GM12878 (cell line): ENCODE measurements around the gene DYNC1H1. TPM values are rescaled to one million over a fixed set of nuclear protein-coding genes. Genes with fewer than 3 reads are reported as not detected.

Experiments used
- ATAC-seq: fragments of 200-7000 bp; cut with Tn5 transposase; 3 replicates; pipeline ENCODE4 v1.9.1; 2020; ENCODE audit warnings: mild to moderate bottlenecking, moderate library complexity
- BruUV-seq: library from RNA; stranded (reverse); fragments of 400-500 nt; replicated peaks from 2 replicates; lab custom pipeline; 2021; lab: Mats Ljungman, UMichigan
- CTCF ChIA-PET: fragments of 300-600 bp; sonication (Branson Sonifier 250); formaldehyde crosslinking; extraction: SDS; loops from one replicate; lab custom pipeline; 2021; ENCODE audit warnings: inconsistent platforms; lab: Yijun Ruan, JAX
- POLR2A ChIA-PET: fragments of 350-600 bp; formaldehyde crosslinking; extraction: SDS; loops from one replicate; lab custom pipeline; 2021; ENCODE audit warnings: inconsistent platforms; lab: Charles Lee
- RAD21 ChIA-PET: fragments of 300-600 bp; sonication (Branson Sonifier 250); formaldehyde crosslinking; loops from one replicate; lab custom pipeline; 2023; ENCODE audit warnings: antibody characterized with exemption; ENCODE audit not compliant: unreplicated experiment; lab: Charles Lee
- SMC1A ChIA-PET: fragments of 300-600 bp; sonication (Branson Sonifier 250); formaldehyde crosslinking; loops from one replicate; lab custom pipeline; 2023; ENCODE audit not compliant: unreplicated experiment, uncharacterized antibody; lab: Charles Lee
- DNase-seq: peaks from one replicate; pipeline ENCODE4 v3.0.0-alpha.2; 2011; ENCODE audit warnings: low read depth, low spot score
- FAIRE-seq: peaks from 3 replicates; lab custom pipeline; 2011; peaks lifted over from hg19 to GRCh38; lab: Jason Lieb, UNC
- H2AFZ ChIP-seq: 2 replicates; pipeline ENCODE4 v1.6.0; 2011; ENCODE audit warnings: low read depth, low read length, control low read depth; ENCODE audit not compliant: control insufficient read depth
- H3K27ac ChIP-seq: 2 replicates; pipeline ENCODE4 v1.5.1; 2011; ENCODE audit warnings: control low read depth; ENCODE audit not compliant: control insufficient read depth, insufficient read depth
- H3K27me3 ChIP-seq, 2 experiments: replicated peaks in 1 of 2; 2 replicates each; pipeline versions ENCODE4 v1.6.0 to v1.6.1; 2011; ENCODE audit warnings: low read length in 1 of 2; ENCODE audit not compliant: control insufficient read depth in 2 of 2, insufficient read depth in 2 of 2
- H3K36me3 ChIP-seq, 2 experiments: 2 replicates each; pipeline ENCODE4 v1.5.1; 2011; ENCODE audit warnings: low read length in 1 of 2; ENCODE audit not compliant: control insufficient read depth in 2 of 2, insufficient read depth in 2 of 2
- H3K4me1 ChIP-seq: 2 replicates; pipeline ENCODE4 v1.6.1; 2011; ENCODE audit warnings: mild to moderate bottlenecking, low read length, moderate library complexity, mixed read lengths; ENCODE audit not compliant: control insufficient read depth, insufficient read depth
- H3K4me2 ChIP-seq: 2 replicates; pipeline ENCODE4 v1.6.0; 2011; ENCODE audit warnings: control low read depth; ENCODE audit not compliant: control insufficient read depth, insufficient read depth
- H3K4me3 ChIP-seq: fragments of 200-600 bp; sonication (generic); 2 replicates; pipeline ENCODE4 v1.5.1; 2016
- H3K79me2 ChIP-seq: 2 replicates; pipeline ENCODE4 v1.6.0; 2011; ENCODE audit warnings: low read length; ENCODE audit not compliant: control insufficient read depth, insufficient read depth
- H3K9ac ChIP-seq: 2 replicates; pipeline ENCODE4 v1.8.0; 2011; ENCODE audit warnings: low read length, control low read depth, mixed read lengths; ENCODE audit not compliant: control insufficient read depth, insufficient read depth
- H3K9me3 ChIP-seq: replicated peaks from 3 replicates; pipeline ENCODE4 v1.5.1; 2011; ENCODE audit warnings: mild to moderate bottlenecking, low read length; ENCODE audit not compliant: control insufficient read depth, insufficient read depth
- H4K20me1 ChIP-seq: 2 replicates; pipeline ENCODE4 v1.6.0; 2011; ENCODE audit not compliant: control insufficient read depth, insufficient read depth
- ATF7 ChIP-seq: fragments of 450-650 bp; IDR thresholded peaks from 2 replicates; pipeline ENCODE4 v1.6.1; 2016; ENCODE audit warnings: low read depth, mild to moderate bottlenecking
- ESRRA ChIP-seq: IDR thresholded peaks from 2 replicates; pipeline ENCODE4 v1.6.1; 2012; ENCODE audit warnings: mild to moderate bottlenecking, low read length, improper control_type of control experiment
- HDGF ChIP-seq: fragments of 450-650 bp; IDR thresholded peaks from 2 replicates; pipeline ENCODE4 v1.6.1; 2016; ENCODE audit warnings: antibody characterized with exemption
- HSF1 ChIP-seq: fragments of 150-350 bp; IDR thresholded peaks from 2 replicates; pipeline ENCODE4 v1.6.1; 2014; ENCODE audit warnings: mild to moderate bottlenecking, low read depth, low read length
- TCF7 ChIP-seq: IDR thresholded peaks from 2 replicates; pipeline ENCODE4 v1.6.1; 2014; ENCODE audit warnings: antibody characterized with exemption, borderline replicate concordance
- WRNIP1 ChIP-seq: IDR thresholded peaks from 2 replicates; pipeline ENCODE4 v1.6.1; 2011; ENCODE audit warnings: low read depth, low read length, improper control_type of control experiment, borderline replicate concordance
- ZBTB11 ChIP-seq: fragments of 450-650 bp; formaldehyde crosslinking; IDR thresholded peaks from 2 replicates; pipeline ENCODE4 v1.5.0; 2022; ENCODE audit warnings: mild to moderate bottlenecking, missing genetic modification characterization
- ZBTB4 ChIP-seq: fragments of 450-650 bp; formaldehyde crosslinking; IDR thresholded peaks from 2 replicates; pipeline ENCODE4 v1.4.0; 2022; ENCODE audit warnings: mild to moderate bottlenecking, moderate library complexity
- ZNF274 ChIP-seq: IDR thresholded peaks from one replicate; pipeline ENCODE4 v1.8.0; 2011; ENCODE audit not compliant: insufficient read length, insufficient read depth
- ZNF384 ChIP-seq: IDR thresholded peaks from 2 replicates; pipeline ENCODE4 v1.6.1; 2012; ENCODE audit warnings: low read depth, mild to moderate bottlenecking, low read length, improper control_type of control experiment, borderline replicate concordance
- WGBS: methylation state at CpG from one replicate; pipeline ENCODE4 v1.1.6; 2016; ENCODE audit warnings: low lambda C conversion rate; ENCODE audit not compliant: insufficient replicate concordance, insufficient coverage; ENCODE audit errors: missing lambda C conversion rate; 5-methylcytosine and 5-hydroxymethylcytosine counted together
- in situ Hi-C: fragments of 300-500 bp; cut with MboI; formaldehyde crosslinking; loops from 9 replicates; pipeline ENCODE4 v1.14.3; 2018; ENCODE audit warnings: mixed read lengths
- intact Hi-C: fragments of 100-400 bp; cut with micrococcal nuclease; formaldehyde crosslinking; loops from one replicate; pipeline ENCODE4 v1.14.2; 2022; ENCODE audit not compliant: unreplicated experiment
- polyA plus RNA-seq, 11 experiments: library from polyadenylated mRNA; depleted of rRNA in 4 of 11; unstranded in 6 of 11; stranded (reverse) in 5 of 11; fragments of >200 nt; fragmentation: Nextera tagmentation in 4 of 11; fragmentation: Illumina TruSeq in 1 of 11; extraction: Ambion mirVana in 4 of 11; extraction: Trizol in 1 of 11; gene quantifications; 1 replicate in 1 of 11; 2 replicates in 10 of 11; pipeline versions ENCODE4 v1.2.1 to v1.2.3, GENCODE V29; 2011 to 2016; ENCODE audit warnings: inconsistent platforms in 2 of 11, missing spikeins in 2 of 11, low read depth in 1 of 11
- total RNA-seq, 4 experiments: library from RNA; depleted of rRNA in 3 of 4; stranded (reverse); fragments of >200 nt in 3 of 4; fragmentation: Illumina TruSeq in 1 of 4; extraction: Trizol in 1 of 4; gene quantifications; 2 replicates each; pipeline versions ENCODE4 v1.2.1 to v1.2.3, GENCODE V29; 2013 to 2021

DYNC1H1 gene
- total and polyA plus RNA-seq, 10 of the 15 experiments (the other 5 are each of a cell fraction or from before 2014, with no cell fraction given), result 38.4 to 291 (median 111) TPM

- POLR2A ChIA-PET, result no interaction called here
These were observed 74.8 kb downstream of the DYNC1H1 start for GRCh38 chr14:102039157-102039556.

GRCh38 chr14:102040153-102040552 is 75.8 kb downstream of the DYNC1H1 start:
- H3K9me3 ChIP-seq, result no peaks in the 10 kb centered on the region
- no TSS peak for BruUV-seq
- no peaks in the 10 kb centered on the region for H3K79me2 ChIP-seq
- POLR2A ChIA-PET, result no interaction called here
- H3K27me3 ChIP-seq, result no peaks in the 10 kb centered on the region
- no peak overlapping the region for H3K9ac ChIP-seq
- peaks cover 40 to 50% of the 10 kb centered on the region in 2 experiments for H3K36me3 ChIP-seq
- CTCF ChIA-PET, result no interaction called here
- no peak overlapping the region for H2AFZ ChIP-seq
- H3K4me3 ChIP-seq, result no peak overlapping the region
- H4K20me1 ChIP-seq, result no peaks in the 10 kb centered on the region
- H3K4me2 ChIP-seq, result no peak overlapping the region
- DNase-seq (no peak), ATAC-seq (no peak), FAIRE-seq (no peak)
- RAD21 ChIA-PET, result no interaction called here
- 97% methylated on average over 13 of the region's 13 CpGs for WGBS
- intact Hi-C loops, result no loop called here
- no peaks in the 10 kb centered on the region for H3K4me1 ChIP-seq
- no peak overlapping the region for H3K27ac ChIP-seq
- SMC1A ChIA-PET, result interaction anchor here (0.6 kb wide), 1 partner anchor 10 kb away, joined by 3 read pairs; no protein-coding TSS in a partner anchor
- in situ Hi-C loops, result no loop called here
- TF ChIP-seq ATF7, result no peak
- no peak for TF ChIP-seq ZNF274
- no peak for TF ChIP-seq ZBTB4 (CRISPR knock-in tag)
- no peak for TF ChIP-seq ZBTB11 (CRISPR knock-in tag)
- TF ChIP-seq ESRRA, result no peak

More at GRCh38 chr14:102039157-102039556, 74.8 kb downstream of the DYNC1H1 start:
- Histone ChIP-seq H4K20me1 (no peaks in the 10 kb centered on the region), H3K27me3 (no peaks in the 10 kb centered on the region), H3K4me2 (no peak overlapping the region), H3K36me3 (peaks cover 36 to 53% of the 10 kb centered on the region in 2 experiments), H3K4me3 (no peak overlapping the region), H3K79me2 (no peaks in the 10 kb centered on the region), H3K9ac (no peak overlapping the region), H3K9me3 (no peaks in the 10 kb centered on the region), H3K27ac (no peak overlapping the region), H2AFZ (no peak overlapping the region), H3K4me1 (no peaks in the 10 kb centered on the region)
- TF ChIP-seq TCF7, result no peak
- no peak for TF ChIP-seq HDGF
- no peak for TF ChIP-seq HSF1
- TF ChIP-seq WRNIP1, result no peak
- TF ChIP-seq ZNF384, result no peak
- no TSS peak for BruUV-seq
- no peak for ATAC-seq
- WGBS, result 95% methylated on average over 14 of the region's 16 CpGs
- in situ Hi-C loops, result no loop called here
- intact Hi-C loops, result no loop called here
- RAD21 ChIA-PET, result no interaction called here
- SMC1A ChIA-PET, result no interaction called here
- FAIRE-seq, result no peak
- DNase-seq, result no peak
- CTCF ChIA-PET, result no interaction called here
